SK-N-SH (cell line): ENCODE results near the gene POU6F2.

ENCODE experiments used
- CTCF ChIP-seq: fragments of 200-600 bp; sonication (generic); IDR thresholded peaks from 2 replicates; pipeline ENCODE4 v1.6.1; 2017; ENCODE audit warnings: antibody characterized with exemption, mild to moderate bottlenecking, moderate library complexity
- FOXM1 ChIP-seq: IDR thresholded peaks from 2 replicates; pipeline ENCODE4 v1.4.0; 2012; ENCODE audit warnings: low read depth, mild to moderate bottlenecking
- NRF1 ChIP-seq: IDR thresholded peaks from 2 replicates; pipeline ENCODE4 v1.6.1; 2012; ENCODE audit warnings: low read depth, mild to moderate bottlenecking, low read length
- REST ChIP-seq: IDR thresholded peaks from 2 replicates; pipeline ENCODE4 v1.6.1; 2012; ENCODE audit warnings: mild to moderate bottlenecking, low read depth, low read length, moderate library complexity
- YY1 ChIP-seq: IDR thresholded peaks from 2 replicates; pipeline ENCODE4 v1.4.0; 2012; ENCODE audit warnings: low read depth, mild to moderate bottlenecking

GRCh38 chr7:39271402-39271801 lies 293.7 kb downstream of the POU6F2 start:
- TF ChIP-seq YY1 (no peak), FOXM1 (no peak), CTCF (no peak), REST (no peak), NRF1 (no peak)
